Heart left ventricle (tissue), 13 donors: Measurements from ENCODE around the gene DEFB131B.
"Not testable (repeated sequence)": the region's sequence is repeated elsewhere in the genome, so short reads cannot be mapped to it uniquely, and the experiment has no call there.

Source experiments
- CTCF ChIP-seq, 12 donors: fragments of 200-600 bp; sonication (generic) in 4 of 12; IDR thresholded peaks; one replicate each; pipeline versions ENCODE4 v1.5.0 to v1.8.0; 2018 to 2022; ENCODE audit warnings: antibody characterized with exemption in 12 of 12, mild to moderate bottlenecking in 5 of 12
- POLR2A ChIP-seq, 2 donors: fragments of 450-650 bp; IDR thresholded peaks; one replicate each; pipeline ENCODE4 v1.6.1; 2017; ENCODE audit warnings: antibody characterized with exemption in 2 of 2, mild to moderate bottlenecking in 2 of 2, moderate library complexity in 2 of 2
- donor health status: ischemic (EF 13 %, LVEDD 7.1; RV severe dilation, severe dysfunction).
- donor health status: DM: no; HTN: yes; CAD: no.
- donor health status: DM: no; HTN: no; CAD: no.
- donor health status: ischemic (EF 25% LVEDD 6.9; RV normal size, moderate dysfunction).
- donor health status: ischemic (EF 25% LVEDD 5.7; RV mildly dilated, moderate dysfunction).
- donor health status: ischemic (EF 35%, LVEDD 5.7; RV mildly dilated, moderate dysfunction).
- donor health status: nonischemic (EF 11% LVEDD 7.7; RV severe dilation, severe dysfunction).
- donor health status: DM: yes; HTN: yes; CAD: no.
- donor health status: PGD.
- donor health status: ischemic (EF 29% LVEDD 5.4; RV normal size, mild dysfunction).
- donor health status: nonischemic (EF 23%, LVEDD 6.1; RV moderate dilation, normal function).

GRCh38 chr11:71910775-71911174 is 32.5 kb downstream of the DEFB131B start:
- not testable (repeated sequence) for TF ChIP-seq CTCF, POLR2A (IDR thresholded peaks at IDR 0.05)
